ENCODE measurements around the gene PRMT5.
A peak's percentile ranks its signal among the peaks of the same experiment; 100 is the strongest.

PRMT5 gene

GRCh38 chr14:22875748-22876319, 53.3 kb downstream of the PRMT5 start:
- DNase-seq (ENCODE audit: low read depth, low spot score) = no peak

GRCh38 chr14:22875003-22875747, 54.0 kb downstream of the PRMT5 start:
- DNase-seq (ENCODE audit: low read depth, low spot score) = no peak

- DNase-seq (ENCODE audit: low read depth, low spot score) = no peak
Observed at GRCh38 chr14:22872833-22873520, 56.2 kb downstream of the PRMT5 start.

GRCh38 chr14:22872033-22872832, 56.9 kb downstream of the PRMT5 start:
- DNase-seq (ENCODE audit: low read depth, low spot score) = peak; percentile 94

- peak; percentile 93 for DNase-seq (ENCODE audit: low read depth, low spot score)
Observed at GRCh38 chr14:22871224-22872032, 57.7 kb downstream of the PRMT5 start, which contains the start of gene LRP10. LRP10 (plus strand) TSS chr14:22871740; CDS start chr14:22872304, 564 bp downstream.

GRCh38 chr14:22870811-22871223, 58.4 kb downstream of the PRMT5 start:
- no peak for DNase-seq (ENCODE audit: low read depth, low spot score)

All from astrocyte of the hippocampus (primary cell).